ENCODE results near the gene C1QL4.
"Not testable (repeated sequence)": the region's sequence is repeated elsewhere in the genome, so short reads cannot be mapped to it uniquely, and the experiment has no call there.

The C1QL4 gene

DNA sequence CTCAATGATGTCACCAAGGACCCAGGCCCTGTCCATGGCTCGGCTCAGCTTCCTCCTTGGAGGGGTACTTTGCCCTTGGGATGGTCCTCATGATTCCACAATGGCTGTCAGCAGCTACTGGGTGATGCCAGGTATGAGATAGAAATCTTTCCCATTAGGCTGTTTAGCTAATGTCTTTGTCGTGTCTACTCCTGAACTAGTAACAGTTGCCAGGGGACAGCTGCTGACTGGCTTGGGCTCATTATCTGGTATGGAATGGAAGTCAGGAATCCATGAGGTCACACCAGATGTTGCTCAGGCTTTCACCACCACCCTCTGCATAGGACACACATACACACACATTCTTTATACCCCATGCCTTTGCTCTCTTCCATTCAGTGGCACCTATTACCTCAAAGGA, 32.8 kb downstream of the C1QL4 start:
- DNase-seq (ENCODE audit: low read depth, low spot score): no peak

DNA sequence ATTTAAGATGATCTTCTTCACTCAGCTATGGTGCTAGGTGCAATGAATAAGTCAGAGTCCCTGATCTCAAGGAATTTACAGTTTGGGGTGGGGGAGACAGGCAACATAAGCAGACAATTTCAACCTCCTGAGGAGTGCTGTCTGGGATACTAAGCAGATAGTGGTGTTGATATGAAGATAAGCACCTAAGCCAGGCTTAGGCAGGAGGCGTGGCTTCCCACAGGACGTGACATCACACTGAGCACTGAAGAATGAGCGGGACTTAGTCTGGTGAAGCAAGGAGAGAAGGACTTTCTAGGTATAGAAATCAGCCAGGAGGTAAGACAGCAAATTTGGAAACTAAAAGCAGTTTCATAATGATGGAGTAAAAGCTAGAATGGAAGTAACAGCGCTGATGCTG, 35.2 kb downstream of the C1QL4 start:
- peak; percentile 49 for DNase-seq (ENCODE audit: low read depth, low spot score)

- peak; percentile 2 for DNase-seq (ENCODE audit: low read depth, low spot score)
Observed at GRCh38 chr12:49298160-49298559, 38.8 kb downstream of the C1QL4 start.

DNA sequence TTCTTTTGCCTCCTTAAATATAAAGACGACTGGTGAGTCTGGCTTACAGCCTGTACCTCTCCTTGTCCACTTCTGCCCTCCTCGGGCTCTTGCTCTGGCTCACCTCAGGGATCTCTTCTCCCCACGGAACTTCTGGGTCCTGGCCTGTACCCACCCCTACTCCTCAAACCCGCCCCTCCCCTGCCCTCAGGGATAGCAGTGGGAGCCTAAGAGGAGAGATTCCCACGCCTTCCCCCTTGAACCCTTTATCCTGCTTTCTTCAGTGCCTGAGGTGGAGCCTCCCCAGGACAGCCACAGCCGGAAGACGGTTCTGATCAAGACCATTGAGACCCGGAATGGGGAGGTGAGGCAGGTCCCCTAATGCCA, 39.3 kb downstream of the C1QL4 start:
- DNase-seq (ENCODE audit: low read depth, low spot score): peak; percentile 3

- peak; percentile 69 for DNase-seq (ENCODE audit: low read depth, low spot score)
Observed at GRCh38 chr12:49296836-49297694, 39.9 kb downstream of the C1QL4 start.

DNA sequence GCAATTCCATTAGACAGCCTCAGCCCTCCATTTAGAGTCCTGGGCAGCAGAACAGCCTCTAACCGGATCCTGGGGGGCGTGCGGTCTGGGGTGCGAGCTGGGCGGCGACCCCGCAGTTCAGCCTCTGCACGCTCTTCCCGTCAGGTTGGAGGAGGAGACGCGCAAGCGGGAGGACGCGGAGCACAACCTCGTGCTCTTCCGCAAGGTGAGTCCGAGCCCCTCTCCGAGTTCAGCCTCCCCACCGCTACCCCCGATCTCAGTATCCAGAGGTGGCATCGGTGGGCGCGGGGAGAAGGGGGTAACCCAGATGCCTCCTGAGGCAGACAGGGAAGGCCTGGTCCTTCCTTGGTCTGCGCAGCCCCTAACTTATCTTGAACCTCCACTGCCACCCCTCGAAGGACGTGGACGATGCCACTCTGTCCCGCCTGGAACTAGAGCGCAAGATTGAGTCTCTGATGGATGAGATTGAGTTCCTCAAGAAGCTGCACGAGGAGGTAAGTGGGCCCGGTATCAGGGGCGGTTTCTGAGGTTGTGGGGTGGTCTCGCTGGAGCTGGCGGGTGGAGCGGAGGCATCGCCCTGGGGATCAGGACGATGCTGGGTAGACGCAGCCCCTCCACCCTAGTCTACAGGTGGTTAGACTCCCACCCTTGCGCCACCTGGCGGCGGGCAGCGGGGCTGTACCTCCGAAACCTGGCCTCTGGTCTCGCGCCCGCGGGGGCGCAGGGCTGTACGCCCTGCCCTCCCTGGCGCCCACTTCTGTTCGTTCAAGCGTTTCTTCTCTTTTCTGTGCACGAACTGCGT, 40.8 kb downstream of the C1QL4 start:
- DNase-seq (ENCODE audit: low read depth, low spot score): peak; percentile 76

DNA sequence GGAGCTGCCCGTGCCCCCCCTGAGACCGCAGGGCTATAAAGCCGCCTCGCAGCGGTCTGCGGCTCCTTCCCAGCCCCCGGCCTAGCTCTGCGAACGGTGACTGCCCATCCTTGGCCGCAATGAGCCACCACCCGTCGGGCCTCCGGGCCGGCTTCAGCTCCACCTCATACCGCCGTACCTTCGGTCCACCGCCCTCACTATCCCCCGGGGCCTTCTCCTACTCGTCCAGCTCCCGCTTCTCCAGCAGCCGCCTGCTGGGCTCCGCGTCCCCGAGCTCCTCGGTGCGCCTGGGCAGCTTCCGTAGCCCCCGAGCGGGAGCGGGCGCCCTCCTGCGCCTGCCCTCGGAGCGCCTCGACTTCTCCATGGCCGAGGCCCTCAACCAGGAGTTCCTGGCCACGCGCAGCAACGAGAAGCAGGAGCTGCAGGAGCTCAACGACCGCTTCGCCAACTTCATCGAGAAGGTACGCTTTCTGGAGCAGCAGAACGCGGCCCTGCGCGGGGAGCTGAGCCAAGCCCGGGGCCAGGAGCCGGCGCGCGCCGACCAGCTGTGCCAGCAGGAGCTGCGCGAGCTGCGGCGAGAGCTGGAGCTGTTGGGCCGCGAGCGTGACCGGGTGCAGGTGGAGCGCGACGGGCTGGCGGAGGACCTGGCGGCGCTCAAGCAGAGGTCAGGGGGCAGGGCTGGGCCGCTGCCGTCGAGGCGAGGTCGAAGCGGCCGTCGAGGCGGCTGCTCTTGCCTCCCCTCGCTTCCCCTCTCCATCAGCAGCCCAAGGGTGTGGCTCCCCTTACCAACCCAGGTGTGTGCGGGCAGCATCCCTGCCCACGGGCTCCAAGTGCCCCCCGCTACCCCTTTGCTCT, 41.7 kb downstream of the C1QL4 start, which contains the start of gene PRPH:
Gene PRPH, plus strand, starts transcription at position 66 of the 855 bp plus-strand sequence. Its CDS starts 54 bp downstream, at position 120.
- DNase-seq (ENCODE audit: low read depth, low spot score): no peak

GRCh38 chr12:49294804-49295081, 42.2 kb downstream of the C1QL4 start:
- DNase-seq (ENCODE audit: low read depth, low spot score): no peak

DNA sequence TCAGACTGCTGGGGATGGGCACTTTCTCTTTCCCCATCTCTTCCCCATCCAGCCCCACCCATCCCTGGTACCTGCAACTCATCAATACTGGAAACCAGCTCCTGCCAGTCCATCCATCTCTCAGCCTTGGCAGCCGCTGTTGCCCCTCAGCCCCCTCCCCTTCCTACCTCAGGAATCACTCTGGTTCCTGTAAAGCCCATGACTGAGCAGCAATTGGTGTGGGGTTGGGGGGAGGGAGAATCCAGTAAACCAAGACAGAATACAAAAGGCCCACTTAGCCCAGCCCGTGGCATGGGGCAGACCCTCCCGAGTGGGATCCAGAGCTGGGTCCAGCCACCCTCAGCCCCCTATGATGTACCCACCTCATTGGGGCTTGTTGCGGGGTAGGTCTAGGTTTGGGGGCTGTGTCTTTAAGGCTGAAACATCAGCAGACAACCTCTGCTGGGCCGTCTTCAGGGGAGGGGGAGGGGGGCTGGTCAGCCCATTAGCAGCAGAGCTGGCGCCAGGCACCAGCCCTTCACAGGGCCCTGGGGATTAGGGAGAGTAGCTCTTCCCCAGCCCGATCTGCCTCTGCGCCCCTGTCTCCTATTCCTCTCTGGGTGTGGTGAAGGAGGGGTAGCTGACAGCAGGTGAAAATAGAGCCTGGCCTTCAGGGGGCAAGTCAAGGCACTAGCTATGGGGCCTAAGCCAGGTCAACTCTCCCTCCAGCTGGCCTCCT, 42.7 kb downstream of the C1QL4 start:
- no peak for DNase-seq (ENCODE audit: low read depth, low spot score)

DNA sequence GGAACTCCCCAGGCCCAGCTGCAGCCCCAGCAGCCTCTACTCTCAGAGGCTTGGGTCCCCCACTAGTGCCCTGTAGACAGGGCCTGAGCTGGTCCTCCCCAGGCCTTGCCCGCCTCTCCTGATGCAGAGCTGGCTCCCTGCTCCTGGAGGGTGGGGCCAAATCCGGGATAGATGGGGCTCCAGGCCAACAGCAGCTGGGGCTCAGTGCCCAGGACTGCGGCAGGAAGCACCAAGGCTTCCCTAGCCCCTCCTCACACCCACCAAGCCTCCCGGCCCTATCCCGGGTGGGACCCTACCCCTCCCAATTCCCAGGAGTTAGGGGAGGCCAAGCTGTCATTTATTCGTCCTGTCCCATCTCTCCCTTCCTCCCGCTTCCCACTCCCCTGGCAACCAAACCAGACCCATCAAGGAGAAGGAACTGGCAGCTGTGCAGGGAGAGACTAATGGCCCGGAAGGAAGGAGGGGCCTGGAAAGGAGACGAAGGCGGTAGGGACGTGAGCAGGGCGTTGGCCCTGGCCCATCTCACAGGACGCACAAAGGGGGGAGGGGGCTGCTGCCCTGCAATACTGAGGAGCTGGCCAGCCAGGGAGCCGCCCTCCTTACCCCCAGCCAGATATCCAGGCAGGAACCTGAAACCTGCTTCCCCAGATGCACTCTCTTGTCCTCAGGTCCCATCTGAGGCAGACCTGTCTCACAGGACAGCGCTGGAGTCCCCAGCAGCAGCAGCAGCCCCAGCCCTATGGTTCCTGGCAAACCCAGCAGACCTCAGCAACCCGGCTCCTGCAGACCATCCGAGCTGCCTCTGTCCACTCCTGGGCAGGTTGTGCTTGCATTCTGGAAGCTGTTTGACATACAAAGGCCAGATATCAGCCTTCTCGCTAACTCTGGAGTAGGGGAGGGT, 43.7 kb downstream of the C1QL4 start:
- DNase-seq (ENCODE audit: low read depth, low spot score): peak; percentile 76

DNA sequence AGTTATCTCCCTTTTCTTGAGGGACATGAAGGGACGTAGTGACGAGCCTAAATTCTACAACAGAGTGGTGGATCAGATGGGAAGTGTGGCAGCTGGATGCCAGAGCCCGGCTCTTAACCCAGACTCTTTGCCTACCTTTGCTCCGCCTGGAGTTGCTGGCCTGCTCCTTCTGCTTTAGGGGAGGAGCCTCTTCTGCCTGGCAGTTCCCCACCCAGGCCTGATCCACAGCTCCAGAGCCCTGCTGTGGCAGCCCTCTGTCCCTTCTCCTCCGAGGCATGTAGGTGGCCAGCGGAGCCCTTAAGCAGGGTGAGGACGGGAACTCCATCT, 44.3 kb downstream of the C1QL4 start:
- no peak for DNase-seq (ENCODE audit: low read depth, low spot score)

DNA sequence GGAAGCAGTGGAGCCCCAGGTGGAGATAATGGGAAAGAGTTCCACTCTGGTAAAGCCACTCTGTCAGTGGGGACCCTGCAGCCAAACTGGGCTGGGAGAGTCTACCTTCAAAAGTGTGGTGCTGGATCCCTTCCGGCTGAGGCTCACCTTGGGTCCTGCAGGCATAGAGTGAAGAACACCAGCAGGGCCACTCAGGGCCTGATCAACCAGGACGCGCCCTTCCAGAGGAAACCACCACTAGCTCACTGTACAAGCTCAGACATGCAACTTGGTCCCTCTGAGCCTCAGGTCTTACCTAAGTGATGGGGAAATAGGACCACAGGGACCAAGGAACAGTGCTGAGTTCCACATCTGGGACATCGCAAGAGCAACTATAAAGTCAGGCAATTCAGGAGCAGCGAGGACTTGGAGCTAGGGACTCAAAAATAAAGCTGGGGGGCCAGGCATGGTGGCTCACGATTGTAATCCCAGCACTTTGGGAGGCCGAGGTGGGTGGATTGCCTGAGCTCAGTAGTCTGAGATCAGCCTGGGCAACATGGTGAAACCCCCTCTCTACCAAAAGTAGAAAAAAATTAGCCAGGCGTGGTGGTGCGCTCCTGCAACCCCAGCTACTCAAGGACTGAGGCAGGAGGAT, 47.9 kb downstream of the C1QL4 start:
- DNase-seq (ENCODE audit: low read depth, low spot score): no peak

DNA sequence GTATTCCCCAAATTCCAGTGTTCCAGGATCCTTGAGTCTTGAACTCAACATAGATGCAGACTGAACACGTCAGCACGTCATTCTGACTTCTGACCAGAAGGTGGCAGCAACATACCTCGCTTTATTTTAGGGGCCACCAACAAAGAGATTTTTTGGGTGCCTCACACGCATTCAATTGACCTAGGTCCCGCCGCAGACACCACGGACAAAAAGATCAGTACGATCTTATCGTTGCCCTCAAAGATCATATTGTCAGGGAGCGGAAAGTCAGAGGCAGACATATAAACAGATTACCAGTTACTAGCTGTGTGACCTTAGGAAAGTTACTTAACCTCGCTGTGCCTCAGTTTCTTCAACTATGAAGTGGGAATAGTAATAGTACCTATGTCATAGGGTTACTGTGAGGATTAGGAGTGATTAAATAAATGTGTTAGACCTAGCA, 48.6 kb downstream of the C1QL4 start:
- peak; percentile 63 for DNase-seq (ENCODE audit: low read depth, low spot score)

- no peak for DNase-seq (ENCODE audit: low read depth, low spot score)
Observed at GRCh38 chr12:49287876-49288275, 49.1 kb downstream of the C1QL4 start.

- DNase-seq (ENCODE audit: low read depth, low spot score): no peak
Observed at GRCh38 chr12:49284672-49285071, 52.3 kb downstream of the C1QL4 start.

GRCh38 chr12:49283541-49284429, 53.2 kb downstream of the C1QL4 start:
- no peak for DNase-seq (ENCODE audit: low read depth, low spot score)

- DNase-seq (ENCODE audit: low read depth, low spot score): not testable (repeated sequence)
Observed at GRCh38 chr12:49282740-49283375, 54.1 kb downstream of the C1QL4 start.
